AG09319 (cell line): ENCODE measurements around the gene SLC30A7.
A peak's percentile ranks its signal among the peaks of the same experiment; 100 is the strongest.

Experiments
- DNase-seq: peaks from one replicate; pipeline ENCODE4 v3.0.0-alpha.2; 2010; ENCODE audit warnings: low read depth; ENCODE audit errors: extremely low read depth
- CTCF ChIP-seq: IDR thresholded peaks from 2 replicates; pipeline ENCODE4 v1.5.1; 2011; ENCODE audit warnings: low read depth, mild to moderate bottlenecking, inconsistent platforms, low read length, moderate library complexity

Gene SLC30A7

GRCh38 chr1:100893718-100894117 lies 2.2 kb upstream of the SLC30A7 start:
- no peak for TF ChIP-seq CTCF
- no peak for DNase-seq

- peak; percentile 27 for DNase-seq
- TF ChIP-seq CTCF = no peak
These were observed 1.0 kb upstream of the SLC30A7 start, which contains the start of gene EXTL2 for GRCh38 chr1:100894603-100895539. Gene EXTL2 (minus strand): TSS chr1:100894842. CDS start chr1:100888757, 6,085 bp downstream.

DNA sequence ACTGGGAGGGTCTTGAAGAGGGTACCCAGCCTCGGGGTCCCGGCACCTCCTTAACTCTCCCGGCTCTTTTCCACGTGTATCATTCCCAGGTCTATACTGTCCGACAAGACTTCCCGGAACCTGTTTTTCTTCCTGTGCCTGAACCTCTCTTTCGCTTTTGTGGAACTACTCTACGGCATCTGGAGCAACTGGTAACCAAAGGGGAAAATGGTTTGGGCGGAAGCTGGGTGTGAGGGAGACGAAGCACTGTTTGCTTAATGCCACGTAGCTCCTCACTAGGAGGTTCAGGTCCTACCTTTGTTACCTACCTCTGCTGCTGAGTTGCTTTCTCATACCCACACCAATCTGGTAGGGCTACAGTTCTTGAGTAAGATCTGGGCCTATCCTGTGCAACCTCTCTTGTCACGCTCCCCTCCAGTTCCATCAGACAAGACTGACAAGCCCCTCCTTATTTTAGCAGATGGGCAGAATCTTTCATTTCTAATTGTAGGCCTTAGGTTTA lies 642 bp downstream of the SLC30A7 start:
- no peak for DNase-seq
- TF ChIP-seq CTCF = no peak

DNA sequence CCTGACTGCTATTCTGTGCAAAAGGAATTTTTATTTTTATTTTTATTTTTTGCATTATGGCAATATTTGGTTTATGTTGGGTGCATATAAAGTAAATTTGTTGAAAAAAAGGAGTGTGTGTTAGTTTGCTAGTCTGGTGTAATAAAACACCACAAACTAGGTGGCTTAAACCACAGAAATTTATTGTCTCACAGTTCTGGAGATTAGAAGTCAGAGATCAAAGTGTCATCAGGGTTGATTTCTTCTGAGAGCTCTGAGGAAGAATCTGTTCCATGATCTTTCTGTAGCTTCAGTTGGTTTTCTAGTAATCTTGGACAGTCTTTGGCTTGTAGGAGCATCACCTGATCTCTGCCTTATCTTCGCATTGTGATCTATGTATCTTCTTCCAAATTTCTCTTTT lies 6.5 kb downstream of the SLC30A7 start:
- no peak for DNase-seq
- TF ChIP-seq CTCF = no peak

DNA sequence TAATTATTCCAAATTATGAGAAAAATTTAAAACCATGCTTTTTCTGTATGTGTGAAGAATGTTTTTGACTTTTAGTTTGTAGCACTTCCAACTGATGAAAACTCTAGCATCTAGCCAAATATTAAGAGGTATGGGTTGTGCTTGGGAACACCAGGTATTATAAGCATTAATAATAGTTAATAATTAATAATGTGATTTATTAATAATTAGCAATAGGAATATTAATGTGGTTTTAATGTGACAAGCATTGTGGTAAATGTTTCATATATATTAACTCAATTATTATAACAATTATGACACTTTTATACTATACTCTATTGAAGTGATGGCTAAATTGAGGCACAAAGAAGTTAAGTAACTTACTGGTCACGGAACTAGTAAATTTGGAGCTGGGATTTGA lies 7.9 kb downstream of the SLC30A7 start:
- no peak for TF ChIP-seq CTCF
- no peak for DNase-seq

GRCh38 chr1:100904528-100904927 lies 8.6 kb downstream of the SLC30A7 start:
- no peak for DNase-seq
- TF ChIP-seq CTCF = no peak

DNA sequence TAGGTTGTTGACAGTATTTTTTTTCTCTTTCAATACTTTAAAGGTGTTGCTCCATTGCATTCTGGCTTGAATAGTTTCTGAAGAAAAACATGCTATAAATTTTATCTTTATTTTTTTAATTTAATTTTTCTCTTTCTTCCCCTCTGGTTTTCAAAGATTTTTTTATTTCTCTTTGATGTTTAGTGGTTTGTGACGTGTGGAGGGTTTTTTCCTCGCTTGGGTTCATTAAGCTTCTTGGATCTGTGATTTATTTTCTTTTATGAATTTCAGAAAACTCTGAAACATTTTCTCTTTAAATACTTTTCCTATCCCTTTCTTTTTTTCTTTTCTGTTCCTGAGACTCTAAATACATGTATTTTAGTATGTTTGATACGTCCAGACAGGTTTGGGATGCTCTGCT lies 9.3 kb downstream of the SLC30A7 start:
- DNase-seq = no peak
- no peak for TF ChIP-seq CTCF
